HEK293T (cell line): Measurements from ENCODE around the gene INAVA.

ENCODE experiments used
- ELF4 ChIP-seq: fragments of 450-650 bp; IDR thresholded peaks from 2 replicates; pipeline ENCODE4 v1.6.1; 2017; ENCODE audit warnings: antibody characterized with exemption
- ZNF384 ChIP-seq: fragments of 450-650 bp; IDR thresholded peaks from 2 replicates; pipeline ENCODE4 v1.6.1; 2016

DNA sequence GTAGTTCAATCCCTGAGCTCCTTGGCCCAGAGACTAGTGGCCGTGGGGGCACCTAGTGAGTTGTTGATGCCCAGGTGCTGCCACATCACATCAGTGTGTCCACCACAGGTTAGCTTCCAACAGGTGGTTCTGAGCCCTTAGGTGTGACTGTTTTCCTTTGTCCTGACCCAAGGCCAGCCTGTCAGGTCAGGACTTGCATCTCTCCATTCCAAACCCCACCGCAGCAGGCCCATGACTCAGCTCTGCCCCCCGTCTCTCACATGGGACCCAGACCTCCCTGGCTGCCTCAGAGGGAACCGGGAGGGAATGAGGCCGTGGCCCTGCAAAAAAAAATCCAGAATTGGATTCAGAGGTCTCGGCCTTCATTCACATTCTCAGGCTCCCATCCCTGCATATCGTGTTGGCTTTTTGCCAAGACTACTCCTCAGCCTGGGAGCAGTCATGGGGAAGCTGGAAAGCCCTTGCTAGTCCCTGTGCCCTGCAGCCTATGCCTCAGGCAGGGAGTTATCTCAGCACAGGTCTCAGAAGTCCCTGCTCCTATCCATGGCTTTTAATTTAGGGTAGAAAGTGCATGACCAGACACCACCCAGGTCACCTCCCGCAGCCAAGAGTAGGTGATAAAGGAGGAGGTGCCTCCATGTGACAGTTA, 7.2 kb downstream of the INAVA start:
- TF ChIP-seq ZNF384 (no peak), ELF4 (no peak)
